ENCODE data around the gene RHPN2.
"Not testable (repeated sequence)": the region's sequence is repeated elsewhere in the genome, so short reads cannot be mapped to it uniquely, and the experiment has no call there.

RHPN2 gene

GRCh38 chr19:33025468-33026238 lies 39.0 kb downstream of the RHPN2 start:
- not testable (repeated sequence) for DNase-seq

GRCh38 chr19:33024398-33024797 lies 40.3 kb downstream of the RHPN2 start:
- DNase-seq, result no peak

- no peak for DNase-seq
Observed at GRCh38 chr19:33022472-33023116, 42.1 kb downstream of the RHPN2 start.

GRCh38 chr19:33010891-33011290 lies 53.8 kb downstream of the RHPN2 start:
- not testable (repeated sequence) for DNase-seq

GRCh38 chr19:33008738-33009137 lies 56.0 kb downstream of the RHPN2 start:
- DNase-seq, result no peak

- no peak for DNase-seq
Observed at GRCh38 chr19:33005440-33005839, 59.2 kb downstream of the RHPN2 start.

- DNase-seq, result not testable (repeated sequence)
Observed at GRCh38 chr19:33003424-33004024, 61.2 kb downstream of the RHPN2 start.

GRCh38 chr19:33002126-33002865 lies 62.4 kb downstream of the RHPN2 start:
- not testable (repeated sequence) for DNase-seq

- DNase-seq, result no peak
Observed at GRCh38 chr19:33000910-33001309, 63.8 kb downstream of the RHPN2 start.

GRCh38 chr19:33000510-33000909 lies 64.2 kb downstream of the RHPN2 start:
- DNase-seq, result no peak

GRCh38 chr19:32998722-32999121 lies 66.0 kb downstream of the RHPN2 start:
- no peak for DNase-seq

- DNase-seq, result no peak
Observed at GRCh38 chr19:32997716-32998355, 66.9 kb downstream of the RHPN2 start.

GRCh38 chr19:32997061-32997464 lies 67.6 kb downstream of the RHPN2 start:
- not testable (repeated sequence) for DNase-seq

- DNase-seq, result not testable (repeated sequence)
Observed at GRCh38 chr19:32995966-32996365, 68.7 kb downstream of the RHPN2 start.

GRCh38 chr19:32988724-32989123 lies 76.0 kb downstream of the RHPN2 start:
- no peak for DNase-seq

- not testable (repeated sequence) for DNase-seq
Observed at GRCh38 chr19:32988254-32988653, 76.4 kb downstream of the RHPN2 start.

- not testable (repeated sequence) for DNase-seq
Observed at GRCh38 chr19:32982488-32982887, 82.2 kb downstream of the RHPN2 start.

- DNase-seq, result not testable (repeated sequence)
Observed at GRCh38 chr19:32979807-32980206, 84.9 kb downstream of the RHPN2 start.

GRCh38 chr19:32977813-32978212 lies 86.9 kb downstream of the RHPN2 start:
- not testable (repeated sequence) for DNase-seq

- DNase-seq, result no peak
Observed at GRCh38 chr19:32977280-32977679, 87.4 kb downstream of the RHPN2 start.

GRCh38 chr19:32976223-32976805 lies 88.4 kb downstream of the RHPN2 start:
- peak; percentile 46 for DNase-seq

All from inflammatory macrophage treated with lipopolysaccharide for 4 hours (primary cell).